HG02642 (cell line): Measurements from ENCODE around the gene MED15.
"Not testable (repeated sequence)": the region's sequence is repeated elsewhere in the genome, so short reads cannot be mapped to it uniquely, and the experiment has no call there.

Experiments used
- ATAC-seq: cut with Tn5 transposase; IDR thresholded peaks from one replicate; pipeline ENCODE4 v1.9.1; 2021; ENCODE audit warnings: mild to moderate bottlenecking; ENCODE audit not compliant: unreplicated experiment, poor library complexity

The MED15 gene, protein sequence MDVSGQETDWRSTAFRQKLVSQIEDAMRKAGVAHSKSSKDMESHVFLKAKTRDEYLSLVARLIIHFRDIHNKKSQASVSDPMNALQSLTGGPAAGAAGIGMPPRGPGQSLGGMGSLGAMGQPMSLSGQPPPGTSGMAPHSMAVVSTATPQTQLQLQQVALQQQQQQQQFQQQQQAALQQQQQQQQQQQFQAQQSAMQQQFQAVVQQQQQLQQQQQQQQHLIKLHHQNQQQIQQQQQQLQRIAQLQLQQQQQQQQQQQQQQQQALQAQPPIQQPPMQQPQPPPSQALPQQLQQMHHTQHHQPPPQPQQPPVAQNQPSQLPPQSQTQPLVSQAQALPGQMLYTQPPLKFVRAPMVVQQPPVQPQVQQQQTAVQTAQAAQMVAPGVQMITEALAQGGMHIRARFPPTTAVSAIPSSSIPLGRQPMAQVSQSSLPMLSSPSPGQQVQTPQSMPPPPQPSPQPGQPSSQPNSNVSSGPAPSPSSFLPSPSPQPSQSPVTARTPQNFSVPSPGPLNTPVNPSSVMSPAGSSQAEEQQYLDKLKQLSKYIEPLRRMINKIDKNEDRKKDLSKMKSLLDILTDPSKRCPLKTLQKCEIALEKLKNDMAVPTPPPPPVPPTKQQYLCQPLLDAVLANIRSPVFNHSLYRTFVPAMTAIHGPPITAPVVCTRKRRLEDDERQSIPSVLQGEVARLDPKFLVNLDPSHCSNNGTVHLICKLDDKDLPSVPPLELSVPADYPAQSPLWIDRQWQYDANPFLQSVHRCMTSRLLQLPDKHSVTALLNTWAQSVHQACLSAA

DNA sequence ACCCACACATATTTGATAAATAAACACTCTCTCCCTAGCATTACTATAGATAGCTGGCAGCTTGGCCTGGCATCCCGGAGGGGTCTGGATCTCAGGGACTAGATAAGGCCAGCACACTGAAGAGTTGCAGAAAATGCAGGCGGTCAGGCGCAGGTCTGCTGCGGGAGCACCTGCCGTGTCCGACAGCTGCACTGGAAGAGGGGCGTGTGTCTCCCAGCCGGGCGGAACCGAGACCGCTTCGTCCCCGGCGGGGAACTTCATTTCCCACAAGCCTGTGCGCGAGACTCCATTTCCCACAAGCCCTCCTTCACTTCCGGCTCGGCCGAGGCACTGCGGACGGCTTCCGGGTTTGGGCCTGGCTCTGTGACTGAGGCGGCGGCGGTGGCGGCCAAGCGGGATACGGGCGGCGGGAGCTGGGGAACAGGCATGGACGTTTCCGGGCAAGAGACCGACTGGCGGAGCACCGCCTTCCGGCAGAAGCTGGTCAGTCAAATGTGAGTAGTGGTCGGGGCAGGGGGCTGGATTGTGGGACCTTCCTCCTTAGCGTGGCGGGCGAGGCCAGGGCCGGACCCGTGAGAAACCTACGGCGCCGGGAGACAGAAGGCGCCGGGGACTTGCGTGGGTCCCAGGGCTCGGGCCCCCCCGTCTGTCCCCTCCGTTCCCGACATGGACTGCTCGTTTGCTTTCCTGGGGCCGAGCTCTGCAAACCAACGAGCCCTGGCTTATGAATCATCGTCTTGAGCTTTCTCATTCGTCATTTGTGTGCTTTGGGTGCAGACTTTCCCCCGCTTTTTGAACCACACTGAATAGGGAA, at the start of gene MED15:
MED15 (plus strand) TSS at position 358 of the 814 bp plus-strand sequence; CDS start at position 427, 69 bp downstream.
- peak; percentile 84 for ATAC-seq

DNA sequence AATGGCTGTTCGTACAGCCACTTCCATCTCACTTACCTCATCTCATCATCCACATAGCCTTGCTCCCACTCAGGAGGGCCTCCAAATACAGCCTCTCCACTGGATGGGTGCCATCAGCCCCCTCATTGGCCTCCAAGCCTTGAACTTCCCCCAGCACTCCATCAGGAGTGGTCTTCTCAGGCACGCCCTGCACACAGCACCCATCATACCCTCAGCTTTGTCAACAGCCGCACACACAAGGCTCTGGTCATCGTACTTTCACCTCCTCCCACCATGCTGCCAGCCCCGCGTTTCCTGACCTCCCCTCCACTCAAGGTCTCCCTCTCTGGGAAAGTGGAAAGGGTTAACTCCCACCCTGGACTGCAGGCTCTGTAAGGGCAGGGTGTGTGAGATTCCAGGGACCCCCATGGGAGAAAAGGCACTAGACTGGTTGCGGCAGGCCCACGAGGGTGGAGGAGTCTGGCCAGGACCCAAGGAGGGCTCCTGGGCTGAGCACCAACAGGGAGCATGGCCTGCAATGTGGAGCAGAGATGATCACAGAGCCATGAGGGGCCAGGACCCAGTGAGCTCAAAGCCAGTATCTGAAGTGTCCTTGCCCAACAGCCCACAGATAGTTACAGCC, 48.8 kb upstream of the MED15 start:
- ATAC-seq: no peak

DNA sequence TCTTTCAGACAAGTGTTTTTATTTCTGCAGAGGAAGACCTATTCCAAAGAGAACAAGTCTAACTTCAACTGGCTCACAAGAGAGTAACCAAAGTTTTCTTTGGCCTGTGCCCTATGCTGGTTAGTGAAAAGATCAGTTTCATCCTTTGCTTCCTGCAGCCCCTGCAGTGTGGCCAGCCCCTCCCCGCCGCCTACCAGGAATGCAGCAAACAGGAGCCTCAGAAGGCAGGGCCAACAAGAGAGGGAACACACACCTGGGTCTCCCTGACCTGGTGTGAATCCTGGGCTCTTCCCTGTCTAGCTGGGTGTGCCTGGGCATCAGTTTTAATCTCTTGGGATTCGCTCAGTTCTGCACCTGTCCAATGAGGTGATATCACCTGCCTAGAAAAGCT, 48.3 kb upstream of the MED15 start:
- no peak for ATAC-seq

DNA sequence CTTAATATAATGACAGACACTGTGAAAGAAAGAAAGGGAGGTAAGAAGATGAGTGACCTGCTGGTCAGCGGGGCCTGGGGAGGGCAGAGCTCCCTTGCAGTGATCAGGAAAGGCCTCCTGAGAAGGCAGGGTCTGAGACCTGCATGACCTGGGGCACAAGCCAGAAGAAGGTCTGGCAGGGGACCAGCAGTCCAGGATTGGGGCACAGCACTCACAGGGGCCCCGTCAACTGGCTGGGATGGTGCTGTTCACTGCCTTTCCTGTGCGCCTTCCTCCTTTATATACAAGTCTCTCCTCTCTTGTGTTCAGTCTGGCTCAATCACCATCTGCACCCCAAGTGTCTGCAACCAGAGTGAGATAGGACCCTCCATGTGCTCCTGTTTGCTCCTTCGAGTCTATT, 47.5 kb upstream of the MED15 start:
- ATAC-seq: no peak

DNA sequence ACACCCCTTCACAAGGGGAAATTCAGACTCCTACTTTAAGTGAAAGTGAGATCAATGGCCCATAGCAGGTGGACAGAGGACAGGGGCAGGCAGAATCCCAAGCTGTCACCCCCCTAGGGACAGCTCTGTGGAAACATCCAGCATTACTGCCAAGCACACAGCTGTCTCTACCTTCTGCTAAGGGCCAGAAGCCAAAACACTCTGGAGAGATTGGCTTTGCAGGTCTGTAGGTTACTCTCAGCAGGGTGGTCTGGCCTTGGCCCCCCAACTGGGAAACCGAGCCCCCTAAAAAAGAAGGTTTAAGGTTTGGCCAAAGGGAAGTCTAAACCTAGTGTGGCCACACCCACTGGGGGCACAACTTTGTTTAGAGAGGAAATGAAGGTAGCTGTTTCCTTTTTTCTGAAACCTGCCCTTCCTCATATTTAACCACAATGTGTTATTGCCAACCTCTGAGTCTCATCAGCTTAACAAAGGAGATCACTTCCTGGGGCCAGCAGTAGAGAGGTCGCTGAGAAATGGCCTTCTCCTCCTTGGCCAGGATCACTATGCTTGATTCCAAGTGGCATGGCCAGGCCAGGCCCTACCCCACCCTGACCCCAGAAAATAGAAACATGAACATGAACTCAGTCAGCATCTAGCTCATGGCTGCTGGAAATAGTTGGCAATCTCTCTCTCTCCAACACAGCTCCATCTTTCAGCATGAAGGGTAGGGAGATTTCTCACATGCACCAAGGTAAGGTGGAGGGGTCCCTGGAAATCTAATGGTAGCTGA, 43.9 kb upstream of the MED15 start:
- no peak for ATAC-seq

DNA sequence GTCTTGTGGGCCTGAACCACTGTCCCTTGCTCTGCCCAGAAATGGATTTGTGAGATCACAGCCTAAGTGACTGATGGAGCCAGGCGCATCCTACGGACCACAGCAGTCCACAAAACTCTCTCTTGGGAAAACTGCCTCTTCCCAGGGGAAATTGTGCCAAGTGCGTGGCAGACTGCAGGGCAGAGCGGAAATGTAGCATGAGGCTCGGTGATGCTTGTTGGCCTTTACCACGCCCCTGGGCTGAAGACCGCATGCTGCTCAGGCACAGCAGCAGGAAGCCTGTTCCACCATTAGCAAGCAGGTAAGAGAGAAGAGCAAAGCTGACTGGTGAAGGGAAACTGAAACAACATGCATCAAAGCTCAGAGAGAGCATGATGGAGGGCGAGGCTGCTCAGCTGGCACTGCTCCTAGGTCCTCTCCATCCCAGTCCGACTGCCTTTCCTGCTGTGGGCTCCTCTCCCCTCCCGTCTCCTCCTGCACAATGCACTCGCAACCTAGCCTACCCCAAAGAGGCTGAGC, 43.3 kb upstream of the MED15 start:
- no peak for ATAC-seq

DNA sequence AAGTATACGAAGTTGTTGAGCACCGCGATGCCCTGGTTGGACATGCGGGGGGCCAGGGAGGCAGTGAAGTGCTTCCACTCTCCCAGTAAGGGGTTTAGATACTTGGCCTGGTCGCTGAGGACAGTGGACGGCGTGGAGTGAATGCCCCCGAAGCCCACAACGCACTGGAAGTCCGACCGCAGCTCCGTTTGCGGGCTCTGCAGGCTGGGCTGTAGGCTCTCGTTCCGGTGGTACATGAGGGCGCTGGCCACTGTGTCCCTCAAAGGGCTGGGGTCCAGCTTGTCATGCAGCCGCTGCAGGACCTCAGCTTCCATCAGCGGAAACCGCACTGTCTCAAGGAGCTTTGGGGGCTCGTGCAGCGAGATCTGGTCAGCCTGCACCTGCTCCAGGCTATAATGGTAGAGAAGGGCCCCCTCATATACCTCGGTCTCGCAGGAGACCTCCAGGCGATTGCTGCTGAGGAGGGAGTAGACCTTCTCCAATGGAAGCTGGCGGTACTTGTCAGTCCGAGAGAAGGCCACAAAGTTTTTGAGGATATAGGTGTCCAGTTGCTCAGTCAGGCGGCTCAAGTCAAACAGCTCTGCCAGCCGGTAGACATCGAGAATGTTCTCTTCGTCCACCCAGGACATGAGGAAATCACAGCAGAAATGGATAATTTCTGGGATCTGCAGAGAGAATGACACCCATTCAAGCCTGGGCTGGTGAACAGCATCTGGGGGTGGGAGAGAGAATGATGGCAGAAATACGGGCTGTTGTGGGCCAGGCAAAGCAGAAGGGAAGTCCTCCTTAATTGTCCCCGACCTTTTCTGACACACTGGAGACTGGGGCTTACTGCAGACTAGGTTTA, 42.3 kb upstream of the MED15 start:
- no peak for ATAC-seq

DNA sequence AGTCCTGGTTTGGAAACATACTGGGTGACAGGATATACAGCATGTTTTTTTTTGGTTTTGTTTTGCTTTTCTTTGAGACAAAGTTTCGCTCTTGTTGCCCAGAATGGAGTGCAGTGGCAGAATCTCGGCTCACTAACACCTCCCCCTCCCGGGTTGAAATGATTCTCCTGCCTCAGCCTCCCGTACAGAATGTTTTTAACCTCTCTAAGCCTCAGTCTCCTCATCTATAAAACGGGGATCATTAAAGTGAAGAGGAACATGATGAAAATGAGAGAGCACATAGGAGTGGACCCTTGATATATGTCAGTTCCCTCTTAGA, 41.7 kb upstream of the MED15 start:
- ATAC-seq: no peak

DNA sequence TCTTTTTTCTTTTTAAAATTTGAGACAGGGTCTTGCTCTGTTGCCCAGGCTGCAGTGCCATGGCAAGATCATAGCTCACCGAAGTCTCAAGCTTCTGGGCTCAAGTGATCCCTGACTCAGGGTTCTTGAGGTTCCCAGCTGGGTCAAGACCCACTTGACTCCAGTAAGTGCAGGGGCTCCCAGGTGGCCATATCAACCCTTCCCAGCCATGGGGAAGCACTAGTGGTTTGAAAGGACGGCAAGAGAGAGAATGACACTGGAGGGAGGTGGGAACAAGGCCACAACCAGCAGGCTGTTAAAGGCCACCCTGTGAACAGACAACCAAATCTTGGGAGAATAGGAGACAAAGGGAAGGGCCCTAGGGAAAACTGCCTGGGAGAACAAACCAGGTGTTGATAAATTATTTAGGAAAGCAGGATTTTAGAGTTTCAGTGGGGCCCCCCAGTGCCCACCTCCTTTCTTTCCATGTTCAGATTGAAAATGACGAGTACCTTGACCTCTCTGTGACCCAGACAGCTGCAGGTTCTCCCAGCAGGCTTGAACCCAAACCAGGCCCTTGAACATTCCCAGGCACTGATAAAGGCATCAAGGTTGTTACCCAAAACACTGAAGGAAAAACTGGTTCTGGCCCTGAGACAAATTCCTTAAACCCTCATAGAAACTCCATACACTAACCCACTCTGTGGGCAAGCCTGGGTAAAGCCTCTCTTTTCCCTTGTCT, 40.6 kb upstream of the MED15 start:
- no peak for ATAC-seq

DNA sequence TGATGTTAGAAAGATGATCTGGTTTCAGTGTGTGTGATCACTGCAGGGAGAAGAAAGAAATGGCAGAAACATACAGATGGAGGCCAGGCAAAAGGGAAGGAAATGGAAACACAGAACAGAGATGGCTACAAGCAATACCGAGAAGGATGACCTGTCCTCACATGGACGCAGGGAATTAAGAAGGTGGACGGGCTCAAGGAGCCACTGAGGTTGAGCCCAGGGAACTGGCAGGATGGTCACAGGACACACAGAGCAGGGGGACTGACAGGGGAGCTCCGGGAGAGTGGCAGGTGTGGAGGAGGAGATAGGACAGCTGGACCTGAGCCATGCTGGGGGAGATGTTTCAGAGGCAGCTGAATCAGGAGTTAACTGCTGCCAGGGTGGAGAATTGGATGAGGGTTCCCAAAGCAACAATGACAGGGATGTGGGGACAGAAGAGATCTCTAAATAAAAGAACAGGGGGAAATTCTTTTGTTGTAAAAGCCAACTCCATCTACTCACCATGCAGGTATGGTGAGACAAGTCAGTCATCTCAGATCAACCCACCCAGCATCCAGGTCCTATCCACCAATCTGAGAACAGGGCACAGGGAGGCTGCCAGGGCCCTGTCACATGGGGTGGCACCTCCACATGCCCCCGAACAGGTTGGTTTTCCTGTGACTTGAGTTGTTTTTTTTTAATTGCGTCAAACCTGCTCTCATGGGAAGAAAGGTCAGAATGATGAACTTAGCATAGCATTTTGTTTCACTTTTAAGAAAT, 38.1 kb upstream of the MED15 start:
- no peak for ATAC-seq

DNA sequence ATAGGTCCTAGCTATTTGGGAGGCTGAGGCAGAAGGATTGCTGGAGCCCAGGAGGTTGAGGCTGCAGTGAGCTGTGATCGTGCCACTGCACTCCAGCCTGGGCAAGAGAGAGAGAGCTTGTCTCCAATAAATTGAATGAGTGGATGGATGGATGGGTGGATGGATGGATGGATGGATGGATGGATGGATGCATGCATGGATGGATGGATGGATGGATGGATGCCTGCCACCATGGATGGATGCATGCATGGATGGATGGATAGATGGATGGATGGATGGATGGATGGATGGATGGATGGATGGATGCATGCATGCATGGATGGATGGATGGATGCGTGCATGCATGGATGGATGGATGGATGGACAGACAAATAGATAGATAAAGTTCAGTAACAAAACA, 36.9 kb upstream of the MED15 start:
- ATAC-seq: not testable (repeated sequence)

DNA sequence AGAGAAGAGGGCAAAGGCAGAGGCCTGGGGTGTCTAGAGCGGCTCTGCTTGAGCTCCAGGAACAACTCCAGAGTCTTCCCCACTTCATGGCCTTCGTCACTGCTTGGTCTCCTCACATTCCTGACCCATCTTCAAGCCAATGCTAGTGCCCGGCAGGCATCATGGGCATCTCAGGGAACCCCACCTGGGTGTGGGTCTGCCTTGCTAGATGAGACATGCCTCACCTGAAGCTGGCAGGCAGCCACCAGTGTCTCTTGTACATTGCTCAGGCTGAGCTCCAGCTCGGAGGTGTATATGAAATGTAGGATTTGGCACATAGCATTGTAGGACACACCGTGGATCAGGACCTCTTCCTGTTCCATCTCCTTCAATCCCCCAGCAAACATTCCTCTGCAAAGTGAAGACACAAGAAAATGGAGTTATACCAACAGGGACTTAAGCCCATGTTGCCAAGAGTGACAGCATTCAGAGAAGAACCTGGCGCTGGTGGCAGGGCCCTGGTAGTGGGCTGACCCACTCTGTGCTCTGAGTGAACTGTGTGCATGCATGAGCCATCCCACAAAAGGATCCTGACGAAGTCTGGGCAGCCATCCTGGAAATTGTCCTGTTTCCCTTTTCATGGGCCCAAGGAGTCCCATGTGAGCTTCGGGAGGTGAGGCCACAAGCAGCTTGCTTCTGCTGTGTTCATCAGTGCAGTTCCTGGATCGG, 36.1 kb upstream of the MED15 start:
- ATAC-seq: no peak

DNA sequence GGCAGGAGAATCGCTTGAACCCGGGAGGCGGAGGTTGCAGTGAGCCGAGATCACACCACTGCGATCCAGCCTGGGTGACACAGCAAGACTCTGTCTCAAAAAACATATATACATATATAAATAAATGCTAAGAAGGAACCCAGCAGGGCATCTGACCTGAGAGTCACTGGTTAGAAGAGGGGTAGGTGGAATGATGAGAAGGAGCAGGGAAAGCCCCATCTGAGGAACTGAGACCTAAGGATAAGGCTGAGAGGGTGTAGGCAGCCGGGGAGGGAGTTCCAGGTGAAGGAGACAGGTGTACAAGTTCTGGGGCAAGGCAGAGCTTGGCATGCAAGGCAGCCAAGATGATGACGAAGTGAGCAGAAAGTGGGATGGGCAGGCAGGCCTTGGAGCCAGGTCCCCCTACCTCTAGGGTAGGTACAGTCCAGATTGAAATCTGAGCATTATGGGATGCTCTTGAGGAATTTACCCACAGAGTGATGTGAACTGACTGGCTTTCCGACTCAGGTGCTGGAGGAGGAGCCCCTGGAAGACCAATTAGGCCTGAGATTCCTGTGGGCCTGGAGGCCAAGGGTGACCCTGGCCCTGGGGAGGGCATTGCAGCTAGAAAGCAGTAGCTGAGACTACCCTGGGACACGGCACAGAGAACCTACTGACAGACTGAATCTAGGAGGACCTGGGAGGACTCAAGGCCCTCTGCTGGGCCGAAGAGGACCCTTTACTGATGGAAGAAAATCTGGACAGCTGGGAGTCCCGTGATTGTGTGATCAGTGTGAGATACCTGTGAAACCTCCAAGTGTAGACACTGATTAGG, 34.6 kb upstream of the MED15 start:
- no peak for ATAC-seq

DNA sequence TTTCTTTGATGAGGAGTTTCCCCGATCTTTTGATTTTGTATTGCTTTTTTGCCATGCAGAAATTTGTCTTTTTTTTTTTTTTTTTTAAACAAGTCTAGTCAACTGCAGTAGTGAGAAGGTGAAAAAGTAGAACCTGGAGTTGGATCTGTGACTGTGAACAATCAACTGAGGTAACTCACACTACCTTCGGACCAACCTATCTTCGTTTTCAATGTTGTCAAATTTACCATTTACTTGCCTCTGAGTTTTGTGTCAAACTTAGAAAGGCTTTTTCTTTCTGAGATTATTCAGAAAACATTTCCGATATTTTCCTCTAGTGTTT, 32.3 kb upstream of the MED15 start:
- no peak for ATAC-seq

DNA sequence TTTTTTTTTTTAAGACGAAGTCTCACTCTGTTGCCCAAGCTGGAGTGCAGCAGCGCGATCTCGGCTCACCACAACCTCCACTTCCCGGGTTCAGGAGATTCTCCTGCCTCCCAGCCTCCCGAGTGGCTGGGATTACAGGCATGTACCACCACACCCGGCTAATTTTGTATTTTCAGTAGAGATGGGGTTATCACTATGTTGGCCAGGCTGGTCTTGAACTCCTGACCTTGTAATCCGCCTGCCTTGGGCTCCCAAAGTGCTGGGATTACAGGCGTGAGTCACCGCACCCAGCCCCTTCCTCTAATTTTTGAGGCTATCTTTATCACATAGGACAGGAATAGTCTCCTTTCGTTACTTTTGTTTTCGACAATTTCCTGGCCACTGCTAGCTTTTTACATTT, 31.8 kb upstream of the MED15 start:
- ATAC-seq: not testable (repeated sequence)

DNA sequence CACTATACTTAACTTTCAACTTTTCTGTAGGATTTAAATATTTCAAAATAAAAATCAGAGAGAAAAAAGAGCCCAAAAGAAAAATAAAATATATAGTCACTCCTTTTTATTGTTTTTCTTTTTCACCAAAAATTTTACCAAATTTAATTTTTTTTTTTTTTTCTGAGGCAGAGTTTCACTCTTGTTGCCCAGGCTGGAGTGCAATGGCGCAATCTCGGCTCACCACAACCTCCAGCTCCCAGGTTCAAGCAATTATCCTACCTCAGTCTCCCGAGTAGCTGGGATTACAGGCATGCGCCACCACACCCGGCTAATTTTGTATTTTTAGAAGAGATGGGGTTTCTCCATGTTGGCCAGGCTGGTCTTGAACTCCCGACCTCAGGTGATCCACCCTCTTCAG, 29.4 kb upstream of the MED15 start:
- ATAC-seq: not testable (repeated sequence)
